Breast epithelium (tissue), 4 donors: Measurements from ENCODE around the gene SORCS3. TPM values are rescaled to one million over a fixed set of nuclear protein-coding genes. Genes with fewer than 3 reads are reported as not detected.

ENCODE experiments used
- DNase-seq, 2 donors: peaks; one replicate each; pipeline ENCODE4 v3.0.0-alpha.2; 2019; ENCODE audit warnings: low spot score in 2 of 2
- H3K27ac ChIP-seq, 2 donors: fragments of 200-600 bp; sonication (generic) in 1 of 2; one replicate each; pipeline ENCODE4 v1.5.1; 2016 to 2019; ENCODE audit warnings: mild to moderate bottlenecking in 1 of 2
- H3K27me3 ChIP-seq, 2 donors: fragments of 200-600 bp; sonication (generic) in 1 of 2; one replicate each; pipeline versions ENCODE4 v1.5.1 to v1.6.0; 2017 to 2019; ENCODE audit warnings: control low read depth in 1 of 2, mild to moderate bottlenecking in 1 of 2
- H3K36me3 ChIP-seq: fragments of 200-600 bp; one replicate; pipeline ENCODE4 v1.5.1; 2019
- H3K4me1 ChIP-seq, 2 donors: fragments of 200-600 bp; sonication (generic); one replicate each; pipeline ENCODE4 v1.5.1; 2016 to 2019; ENCODE audit warnings: control low read depth in 1 of 2
- H3K4me3 ChIP-seq, 3 donors: fragments of 200-600 bp; sonication (generic); 1 replicate in 2 of 3; 2 replicates in 1 of 3; pipeline ENCODE4 v1.5.1; 2016 to 2019; ENCODE audit warnings: mild to moderate bottlenecking in 3 of 3, moderate library complexity in 2 of 3
- H3K9me3 ChIP-seq, 2 donors: fragments of 200-600 bp; sonication (generic) in 1 of 2; one replicate each; pipeline ENCODE4 v1.5.1; 2016 to 2019; ENCODE audit warnings: control low read depth in 1 of 2
- POLR2A ChIP-seq: fragments of 450-650 bp; IDR thresholded peaks from one replicate; pipeline ENCODE4 v1.6.1; 2016; ENCODE audit warnings: antibody characterized with exemption, mild to moderate bottlenecking, moderate library complexity
- POLR2AphosphoS5 ChIP-seq, 3 donors: sonication (generic); formaldehyde crosslinking; IDR thresholded peaks; one replicate each; pipeline ENCODE4 v1.6.1; 2017; ENCODE audit warnings: antibody characterized with exemption in 3 of 3
- intact Hi-C: fragments of 100-400 bp; cut with DNase I; formaldehyde crosslinking; loops from one replicate; pipeline ENCODE4 v1.15.1; 2023; ENCODE audit warnings: low total_unique reads
- total RNA-seq, 3 donors: library from RNA; depleted of rRNA; stranded (reverse); fragments of >200 nt; gene quantifications; one replicate each; pipeline ENCODE4 v1.1.0, GENCODE V29; 2016
- TF ChIP-seq, protein P1 (sequence below), 3 donors: fragments of 450-650 bp; IDR thresholded peaks; one replicate each; pipeline ENCODE4 v1.5.1; 2016 to 2017; ENCODE audit warnings: antibody characterized with exemption in 3 of 3, mild to moderate bottlenecking in 3 of 3, moderate library complexity in 3 of 3

The SORCS3 gene
- total RNA-seq, 3 donors from 2014 or later, result under 0.01 to 0.16 TPM; not detected in 1

DNA sequence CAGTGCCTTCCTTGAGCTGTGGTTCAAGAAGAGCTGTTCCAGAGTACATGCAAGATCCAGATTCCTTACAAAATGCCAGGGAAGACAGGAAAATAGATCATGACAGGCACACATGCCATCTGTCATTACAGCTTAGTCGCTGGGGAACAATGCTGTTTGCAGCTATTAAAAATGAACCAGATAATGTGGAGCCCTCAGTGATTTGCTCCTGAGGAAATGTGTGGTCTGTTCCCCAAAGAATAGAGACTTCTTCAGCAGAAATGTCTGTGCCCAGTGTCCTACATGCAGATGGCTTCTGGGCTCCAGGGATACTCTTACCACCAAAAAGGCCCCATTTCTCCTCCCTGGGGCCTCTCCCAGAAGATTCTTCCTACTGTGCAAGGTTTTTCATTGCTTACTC lies 627.9 kb downstream of the SORCS3 start:
- DNase-seq, result no peak
- no peak overlapping the region for H3K27ac ChIP-seq
- intact Hi-C loops, result no loop called here
- no peaks in the 10 kb centered on the region for H3K36me3 ChIP-seq
- H3K9me3 ChIP-seq, result no peaks in the 10 kb centered on the region
- TF ChIP-seq POLR2A (no peak), POLR2AphosphoS5 (IDR thresholded peaks at IDR 0.05) (no peak)
- TF ChIP-seq, protein P1, sequence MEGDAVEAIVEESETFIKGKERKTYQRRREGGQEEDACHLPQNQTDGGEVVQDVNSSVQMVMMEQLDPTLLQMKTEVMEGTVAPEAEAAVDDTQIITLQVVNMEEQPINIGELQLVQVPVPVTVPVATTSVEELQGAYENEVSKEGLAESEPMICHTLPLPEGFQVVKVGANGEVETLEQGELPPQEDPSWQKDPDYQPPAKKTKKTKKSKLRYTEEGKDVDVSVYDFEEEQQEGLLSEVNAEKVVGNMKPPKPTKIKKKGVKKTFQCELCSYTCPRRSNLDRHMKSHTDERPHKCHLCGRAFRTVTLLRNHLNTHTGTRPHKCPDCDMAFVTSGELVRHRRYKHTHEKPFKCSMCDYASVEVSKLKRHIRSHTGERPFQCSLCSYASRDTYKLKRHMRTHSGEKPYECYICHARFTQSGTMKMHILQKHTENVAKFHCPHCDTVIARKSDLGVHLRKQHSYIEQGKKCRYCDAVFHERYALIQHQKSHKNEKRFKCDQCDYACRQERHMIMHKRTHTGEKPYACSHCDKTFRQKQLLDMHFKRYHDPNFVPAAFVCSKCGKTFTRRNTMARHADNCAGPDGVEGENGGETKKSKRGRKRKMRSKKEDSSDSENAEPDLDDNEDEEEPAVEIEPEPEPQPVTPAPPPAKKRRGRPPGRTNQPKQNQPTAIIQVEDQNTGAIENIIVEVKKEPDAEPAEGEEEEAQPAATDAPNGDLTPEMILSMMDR (IDR thresholded peaks at IDR 0.05), result no peak
- no peaks in the 10 kb centered on the region for H3K27me3 ChIP-seq
- H3K4me3 ChIP-seq, result no peak overlapping the region
- no peaks in the 10 kb centered on the region for H3K4me1 ChIP-seq

DNA sequence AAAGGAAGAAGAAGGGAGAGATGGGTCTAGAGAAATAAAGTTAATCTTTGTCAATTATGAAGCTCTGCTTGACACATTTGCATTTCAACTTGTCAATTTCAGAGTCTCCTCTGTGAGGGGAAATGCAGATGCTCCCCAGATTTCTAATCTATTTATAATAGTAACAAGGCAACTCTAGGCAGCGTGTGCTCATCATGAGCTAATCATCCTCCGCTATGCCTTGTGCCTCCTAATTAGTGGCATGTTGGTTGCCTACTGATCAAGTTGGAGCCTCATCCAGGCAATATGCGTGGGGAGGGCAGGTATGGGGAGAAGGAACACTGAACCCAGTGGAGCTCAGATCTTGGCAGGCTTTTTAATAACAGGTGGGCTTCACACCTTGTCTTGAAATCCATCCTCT lies 628.6 kb downstream of the SORCS3 start:
- no peaks in the 10 kb centered on the region for H3K36me3 ChIP-seq
- no peak for DNase-seq
- intact Hi-C loops, result no loop called here
- TF ChIP-seq, protein P1 (IDR thresholded peaks at IDR 0.05), result no peak
- TF ChIP-seq POLR2AphosphoS5 (IDR thresholded peaks at IDR 0.05), result no peak
- no peak for TF ChIP-seq POLR2A
- H3K4me1 ChIP-seq, result no peaks in the 10 kb centered on the region
- H3K4me3 ChIP-seq, result no peak overlapping the region
- no peak overlapping the region for H3K27ac ChIP-seq
- H3K9me3 ChIP-seq, result no peaks in the 10 kb centered on the region
- no peaks in the 10 kb centered on the region for H3K27me3 ChIP-seq

DNA sequence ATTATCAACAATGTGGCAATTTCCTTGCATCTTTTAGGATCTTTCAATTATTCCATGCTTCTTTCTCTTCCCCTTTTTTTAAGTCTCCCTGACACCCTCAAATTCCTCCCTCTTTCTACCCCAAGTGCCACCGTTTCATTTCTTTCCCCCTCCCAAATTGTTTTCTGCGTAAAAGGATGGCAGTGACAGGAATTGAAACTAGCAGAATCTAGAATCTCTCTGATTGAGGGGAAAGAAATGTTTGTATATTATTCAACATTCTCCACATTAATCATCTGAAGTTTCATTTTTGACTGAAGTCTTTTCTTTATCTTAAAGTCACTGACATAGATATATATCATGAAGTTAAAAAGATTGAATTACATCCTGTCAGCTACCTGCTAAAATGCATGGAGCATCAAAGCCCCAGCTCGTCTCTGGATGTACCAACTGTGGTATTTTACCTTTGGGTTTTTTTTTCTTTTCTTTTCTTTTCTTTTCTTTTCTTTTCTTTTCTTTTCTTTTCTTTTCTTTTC lies 633.5 kb downstream of the SORCS3 start:
- TF ChIP-seq POLR2AphosphoS5 (IDR thresholded peaks at IDR 0.05), result no peak
- TF ChIP-seq, protein P1 (IDR thresholded peaks at IDR 0.05), result no peak
- TF ChIP-seq POLR2A, result no peak
- no peak for DNase-seq
- Histone ChIP-seq H3K36me3 (no peaks in the 10 kb centered on the region), H3K27me3 (no peaks in the 10 kb centered on the region), H3K9me3 (no peaks in the 10 kb centered on the region), H3K27ac (no peak overlapping the region), H3K4me3 (no peak overlapping the region), H3K4me1 (no peaks in the 10 kb centered on the region)
- intact Hi-C loops, result no loop called here

DNA sequence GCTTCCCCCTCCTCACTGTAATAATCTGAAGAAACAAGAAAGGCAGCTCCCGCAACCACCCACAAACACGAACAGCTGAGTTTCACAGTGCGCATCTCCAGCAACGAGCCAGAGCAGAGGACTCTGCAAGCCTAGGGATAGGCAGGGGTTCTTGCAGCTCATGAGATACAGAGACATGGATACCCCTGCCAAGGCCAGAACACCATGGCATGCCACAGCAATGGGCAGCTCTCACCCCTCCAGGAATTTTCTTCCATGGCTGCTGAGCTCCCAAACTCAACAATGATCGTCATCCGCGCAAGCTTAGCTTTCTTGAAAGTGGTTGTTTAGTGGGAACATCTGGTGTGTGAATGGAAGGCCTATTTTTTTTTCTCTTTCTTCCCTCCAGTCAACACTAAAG lies 637.3 kb downstream of the SORCS3 start:
- no peaks in the 10 kb centered on the region for H3K9me3 ChIP-seq
- DNase-seq, result no peak
- no peaks in the 10 kb centered on the region for H3K36me3 ChIP-seq
- no peak overlapping the region for H3K27ac ChIP-seq
- no peaks in the 10 kb centered on the region for H3K4me1 ChIP-seq
- no peak overlapping the region for H3K4me3 ChIP-seq
- no peaks in the 10 kb centered on the region for H3K27me3 ChIP-seq
- TF ChIP-seq POLR2A (no peak), POLR2AphosphoS5 (IDR thresholded peaks at IDR 0.05) (no peak)
- TF ChIP-seq, protein P1 (IDR thresholded peaks at IDR 0.05), result no peak
- intact Hi-C loops, result no loop called here

DNA sequence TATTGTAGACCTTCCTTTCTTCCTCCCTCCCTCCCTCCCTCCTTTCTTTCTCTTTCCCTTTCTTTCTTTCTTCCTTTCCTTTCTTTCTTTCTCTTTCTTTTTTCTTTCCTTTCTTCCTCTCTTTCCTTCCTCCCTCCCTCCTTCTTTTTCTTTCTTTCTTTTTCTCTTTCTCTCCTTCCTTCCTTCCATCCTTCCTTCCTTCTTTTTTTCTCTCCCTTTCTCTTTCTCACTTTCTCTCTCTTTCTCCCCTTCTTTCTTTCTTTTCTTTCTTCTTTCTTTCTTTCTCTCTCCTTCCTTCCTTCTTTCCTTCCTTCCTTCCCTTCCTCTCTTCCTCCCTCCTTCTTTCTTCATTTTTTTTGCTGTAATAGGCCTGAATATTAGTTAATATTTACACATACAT lies 638.0 kb downstream of the SORCS3 start:
- Histone ChIP-seq H3K27me3 (no peaks in the 10 kb centered on the region), H3K36me3 (no peaks in the 10 kb centered on the region), H3K9me3 (no peaks in the 10 kb centered on the region), H3K4me3 (no peak overlapping the region), H3K27ac (no peak overlapping the region), H3K4me1 (no peaks in the 10 kb centered on the region)
- TF ChIP-seq, protein P1 (IDR thresholded peaks at IDR 0.05), result no peak
- TF ChIP-seq POLR2AphosphoS5 (IDR thresholded peaks at IDR 0.05) (no peak), POLR2A (no peak)
- intact Hi-C loops, result no loop called here
- no peak for DNase-seq
